Bronchial smooth muscle cell (primary cell): ENCODE data around the gene OCLN. TPM values are rescaled to one million over a fixed set of nuclear protein-coding genes. Genes with fewer than 3 reads are reported as not detected.

Source experiments
- total RNA-seq: library from RNA; depleted of rRNA; stranded (reverse); fragments of >200 nt; gene quantifications from 2 replicates; pipeline ENCODE4 v1.2.1, GENCODE V29; 2014

OCLN gene
- 0.26 and 0.32 TPM in 2 replicates for total RNA-seq

DNA sequence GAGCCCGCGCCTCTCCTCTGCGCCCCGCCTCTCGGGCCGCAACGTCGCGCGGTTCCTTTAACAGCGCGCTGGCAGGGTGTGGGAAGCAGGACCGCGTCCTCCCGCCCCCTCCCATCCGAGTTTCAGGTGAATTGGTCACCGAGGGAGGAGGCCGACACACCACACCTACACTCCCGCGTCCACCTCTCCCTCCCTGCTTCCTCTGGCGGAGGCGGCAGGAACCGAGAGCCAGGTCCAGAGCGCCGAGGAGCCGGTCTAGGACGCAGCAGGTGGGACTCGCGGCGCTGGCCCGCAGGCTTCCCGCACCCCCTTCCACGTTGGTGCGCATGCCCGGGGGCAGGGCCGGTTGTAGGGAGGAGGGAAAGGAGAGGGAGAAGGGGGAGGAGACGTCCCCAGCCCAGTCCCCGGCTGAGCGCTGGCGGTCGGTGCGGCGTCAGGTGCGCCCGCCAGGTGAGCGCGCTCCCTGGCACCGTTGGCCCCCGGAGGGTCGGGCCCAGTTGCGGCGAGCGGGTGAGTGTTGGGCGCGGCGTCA, at the start of gene OCLN:
Gene OCLN (plus strand): TSS at position 400 of the 532 bp plus-strand sequence. CDS start 11,455 bp downstream, outside the sequence.

GRCh38 chr5:69559908-69560330, 67.3 kb downstream of the OCLN start, which contains the start of gene GTF2H2C:
Gene GTF2H2C, plus strand, starts transcription at chr5:69560191. Its CDS starts 4,942 bp downstream, at chr5:69565133.

Other genes starting within 250 kb of the OCLN start
- 2.3 and 4.9 TPM in 2 replicates for gene CCDC125, start 160.0 kb upstream of the OCLN start, total RNA-seq
- gene AK6, start 123.3 kb upstream of the OCLN start, total RNA-seq = 43.0 and 54.5 TPM in 2 replicates
- 54.8 and 75.8 TPM in 2 replicates for gene TAF9, start 123.3 kb upstream of the OCLN start, total RNA-seq
- gene RAD17, start 123.0 kb upstream of the OCLN start, total RNA-seq = 11.6 and 15.1 TPM in 2 replicates
- gene MARVELD2, start 77.7 kb upstream of the OCLN start, total RNA-seq = 0.16 and 0.26 TPM in 2 replicates
- 35.5 and 36.5 TPM in 2 replicates for gene GTF2H2C, start 67.4 kb downstream of the OCLN start, total RNA-seq